ENCODE results near the gene RASGRP2. TPM values are rescaled to one million over a fixed set of nuclear protein-coding genes. Genes with fewer than 3 reads are reported as not detected.

RASGRP2 gene
- total RNA-seq, 1 donor from 2014 or later, result 11.7 TPM

DNA sequence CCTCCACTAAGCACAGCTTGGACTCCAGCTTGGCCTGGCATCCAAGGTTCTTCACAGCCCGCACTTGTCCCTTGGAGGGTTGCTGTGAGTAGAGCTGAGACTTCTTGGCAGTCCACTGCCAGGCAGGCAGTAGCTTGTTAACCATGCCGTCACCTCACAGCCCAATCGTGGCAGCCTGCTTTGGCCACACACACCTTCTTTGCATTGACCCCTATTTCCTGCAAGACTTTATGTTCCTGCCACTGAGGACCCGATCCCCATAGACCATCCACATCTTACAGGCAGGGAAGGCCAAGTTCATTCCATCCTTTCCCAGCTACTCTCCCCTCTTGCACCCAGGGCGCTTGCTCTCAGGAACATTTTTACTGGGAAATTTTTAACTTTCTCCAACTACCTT, 18.3 kb upstream of the RASGRP2 start:
- no peak for TF ChIP-seq CTCF (conservative IDR thresholded peaks at IDR 0.05)
- DNase-seq (ENCODE audit: extremely low spot score, unreplicated experiment), result no peak
- H3K4me3 Mint-ChIP-seq, result peak overlapping the region; percentile 59
- peak overlapping the region; percentile 84 for H3K27ac Mint-ChIP-seq
- peaks cover 19% of the 10 kb centered on the region for H3K36me3 Mint-ChIP-seq
- H3K4me1 Mint-ChIP-seq (ENCODE audit: unreplicated experiment), result peaks cover 46% of the 10 kb centered on the region
- H3K9me3 Mint-ChIP-seq, result no peaks in the 10 kb centered on the region
- H3K27me3 Mint-ChIP-seq, result no peaks in the 10 kb centered on the region

DNA sequence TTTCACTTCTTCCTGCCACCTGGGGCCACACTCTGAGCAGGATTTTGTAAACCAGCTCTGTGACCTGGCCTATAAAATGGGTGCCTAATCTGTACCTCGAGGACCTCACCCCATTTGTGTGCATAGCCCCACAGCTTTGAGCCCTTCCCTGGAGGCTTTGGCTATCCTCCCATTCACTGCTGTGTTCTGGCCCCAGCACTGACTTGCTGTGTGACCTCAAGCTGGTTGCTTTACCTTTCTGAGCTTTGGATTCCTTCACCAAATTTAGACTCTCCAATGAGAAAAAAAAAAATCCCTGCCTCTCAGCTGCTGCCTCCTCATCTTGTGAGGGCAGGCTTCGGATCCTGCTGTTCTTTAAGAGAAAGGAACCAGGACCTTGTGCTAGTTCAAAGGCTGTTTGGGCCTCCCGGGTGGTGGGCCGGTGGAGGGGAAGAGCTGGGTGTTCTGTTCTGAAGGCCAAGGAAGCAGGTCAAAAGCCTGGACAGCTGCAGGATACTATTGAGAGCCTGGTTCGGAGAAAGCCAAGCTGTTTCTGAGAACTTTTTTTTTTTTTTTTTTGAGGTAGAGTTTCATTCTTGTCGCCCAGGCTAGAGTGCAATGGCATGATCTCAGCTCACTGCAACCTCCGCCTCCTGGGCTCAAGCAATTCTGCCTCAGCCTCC, 16.9 kb upstream of the RASGRP2 start:
- H3K27me3 Mint-ChIP-seq, result no peaks in the 10 kb centered on the region
- peaks cover 46% of the 10 kb centered on the region for H3K4me1 Mint-ChIP-seq (ENCODE audit: unreplicated experiment)
- TF ChIP-seq CTCF (conservative IDR thresholded peaks at IDR 0.05), result no peak
- peaks cover 19% of the 10 kb centered on the region for H3K36me3 Mint-ChIP-seq
- H3K27ac Mint-ChIP-seq, result peak overlapping the region; percentile 61
- H3K9me3 Mint-ChIP-seq, result no peaks in the 10 kb centered on the region
- DNase-seq (ENCODE audit: extremely low spot score, unreplicated experiment), result no peak
- no peak overlapping the region for H3K4me3 Mint-ChIP-seq

GRCh38 chr11:64759722-64760719, 16.1 kb upstream of the RASGRP2 start, which contains the start of gene PYGM:
Gene PYGM, minus strand, starts transcription at chr11:64759974. Its CDS starts 76 bp downstream, at chr11:64759898.
- no peaks in the 10 kb centered on the region for H3K27me3 Mint-ChIP-seq
- H3K36me3 Mint-ChIP-seq, result peaks cover 15% of the 10 kb centered on the region
- peak within 1 kb of the TSS; percentile 87 for H3K27ac Mint-ChIP-seq
- peaks cover 46% of the 10 kb centered on the region for H3K4me1 Mint-ChIP-seq (ENCODE audit: unreplicated experiment)
- no peak for DNase-seq (ENCODE audit: extremely low spot score, unreplicated experiment)
- TF ChIP-seq CTCF (conservative IDR thresholded peaks at IDR 0.05), result no peak
- no peaks in the 10 kb centered on the region for H3K9me3 Mint-ChIP-seq
- H3K4me3 Mint-ChIP-seq, result peak within 1 kb of the TSS; percentile 83

GRCh38 chr11:64759131-64759721, 15.3 kb upstream of the RASGRP2 start:
- Mint-ChIP-seq H3K27me3 (no peaks in the 10 kb centered on the region), H3K4me1 (ENCODE audit: unreplicated experiment) (peaks cover 39% of the 10 kb centered on the region), H3K4me3 (peak overlapping the region; percentile 83), H3K36me3 (peaks cover 7% of the 10 kb centered on the region), H3K9me3 (no peaks in the 10 kb centered on the region), H3K27ac (peak overlapping the region; percentile 87)
- TF ChIP-seq CTCF (conservative IDR thresholded peaks at IDR 0.05), result no peak
- no peak for DNase-seq (ENCODE audit: extremely low spot score, unreplicated experiment)

GRCh38 chr11:64758330-64759079, 14.6 kb upstream of the RASGRP2 start:
- DNase-seq (ENCODE audit: extremely low spot score, unreplicated experiment), result no peak
- H3K27ac Mint-ChIP-seq, result no peak overlapping the region
- H3K4me3 Mint-ChIP-seq, result no peak overlapping the region
- H3K36me3 Mint-ChIP-seq, result peaks cover 4% of the 10 kb centered on the region
- no peaks in the 10 kb centered on the region for H3K9me3 Mint-ChIP-seq
- H3K27me3 Mint-ChIP-seq, result no peaks in the 10 kb centered on the region
- peaks cover 32% of the 10 kb centered on the region for H3K4me1 Mint-ChIP-seq (ENCODE audit: unreplicated experiment)
- TF ChIP-seq CTCF (conservative IDR thresholded peaks at IDR 0.05), result no peak
